ENCODE results near the gene OSBP2. TPM values are rescaled to one million over a fixed set of nuclear protein-coding genes. Genes with fewer than 3 reads are reported as not detected.

OSBP2 gene
- total RNA-seq, 1 donor from 2014 or later: 0.58 TPM

DNA sequence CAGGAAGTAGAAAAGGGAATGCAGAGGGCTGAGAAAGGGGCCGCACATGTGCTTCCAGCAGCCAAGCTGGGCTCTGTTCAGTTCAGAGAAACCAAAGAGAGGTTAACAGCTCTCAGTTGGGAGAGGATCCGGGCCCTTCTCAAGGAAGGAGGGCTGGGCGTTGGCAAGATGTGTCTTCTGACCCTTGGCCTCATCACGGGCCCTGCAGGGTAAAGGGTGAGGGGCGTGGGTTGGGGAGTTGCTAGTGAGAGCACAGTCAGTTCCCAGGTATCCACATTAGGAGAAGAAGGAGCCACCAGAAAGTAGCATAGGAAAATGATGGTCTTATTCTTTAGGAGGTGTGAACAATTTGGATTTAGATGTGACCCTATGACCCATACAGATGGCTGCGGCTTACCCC is 73.0 kb downstream of the OSBP2 start:
- Mint-ChIP-seq H3K4me1 (peaks cover 10% of the 10 kb centered on the region), H3K9me3 (no peaks in the 10 kb centered on the region), H3K4me3 (no peak overlapping the region), H3K27ac (no peak overlapping the region), H3K27me3 (ENCODE audit: insufficient read depth, low read depth) (peaks cover 2% of the 10 kb centered on the region), H3K36me3 (no peaks in the 10 kb centered on the region)
- TF ChIP-seq EZH2 (IDR thresholded peaks at IDR 0.05) (no peak), EZH2phosphoT487 (IDR thresholded peaks at IDR 0.05) (no peak)
- no peak overlapping the region for H3K4me2 ChIP-seq
- peak overlapping the region; percentile 11 for H3K27ac ChIP-seq
- H4K20me1 ChIP-seq (ENCODE audit: low read depth): no peaks in the 10 kb centered on the region
- H3K9me3 ChIP-seq (ENCODE audit: low read depth): no peaks in the 10 kb centered on the region
- no peak overlapping the region for H2AFZ ChIP-seq (replicated peaks)
- H3K27me3 ChIP-seq: no peaks in the 10 kb centered on the region
- no peaks in the 10 kb centered on the region for H3F3A ChIP-seq (ENCODE audit: low read depth)
- no peaks in the 10 kb centered on the region for H3K36me3 ChIP-seq
- H3K4me3 ChIP-seq: no peak overlapping the region
- H3K4me1 ChIP-seq: peaks cover 6% of the 10 kb centered on the region
- H3K79me2 ChIP-seq (ENCODE audit: low read depth): no peaks in the 10 kb centered on the region
- H3K9ac ChIP-seq: no peak overlapping the region
- DNase-seq (ENCODE audit: low spot score): peak; percentile 34

DNA sequence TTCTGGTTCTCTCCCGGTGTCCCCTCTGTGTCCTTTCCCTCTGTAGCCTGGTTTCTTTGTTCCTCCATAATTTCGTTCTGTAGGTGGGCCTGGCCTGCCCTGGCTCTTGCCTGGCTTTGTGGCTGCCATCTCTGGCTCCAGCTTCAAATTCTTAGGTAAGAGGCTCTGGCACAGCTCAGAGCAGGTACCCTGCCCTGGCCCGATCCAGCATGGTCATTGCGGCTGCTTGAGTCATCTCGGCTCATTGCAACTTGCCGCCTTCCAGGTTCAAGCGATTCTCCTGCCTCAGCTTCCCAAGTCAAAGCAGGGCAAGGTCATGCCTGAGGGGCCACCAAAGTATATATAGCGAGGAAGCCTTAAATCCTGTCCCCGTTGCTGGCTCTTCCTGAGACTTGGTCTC is 76.0 kb downstream of the OSBP2 start:
- no peaks in the 10 kb centered on the region for H3K36me3 Mint-ChIP-seq
- Histone ChIP-seq H3K36me3 (no peaks in the 10 kb centered on the region), H2AFZ (replicated peaks) (no peak overlapping the region), H3K9ac (no peak overlapping the region), H3K4me3 (no peak overlapping the region), H3K9me3 (ENCODE audit: low read depth) (no peaks in the 10 kb centered on the region), H3F3A (ENCODE audit: low read depth) (no peaks in the 10 kb centered on the region), H3K27ac (no peak overlapping the region), H3K79me2 (ENCODE audit: low read depth) (no peaks in the 10 kb centered on the region), H3K4me1 (peaks cover 6% of the 10 kb centered on the region), H4K20me1 (ENCODE audit: low read depth) (no peaks in the 10 kb centered on the region), H3K4me2 (no peak overlapping the region), H3K27me3 (no peaks in the 10 kb centered on the region)
- TF ChIP-seq EZH2phosphoT487 (IDR thresholded peaks at IDR 0.05): no peak
- no peak for TF ChIP-seq EZH2 (IDR thresholded peaks at IDR 0.05)
- TF ChIP-seq, protein P1, sequence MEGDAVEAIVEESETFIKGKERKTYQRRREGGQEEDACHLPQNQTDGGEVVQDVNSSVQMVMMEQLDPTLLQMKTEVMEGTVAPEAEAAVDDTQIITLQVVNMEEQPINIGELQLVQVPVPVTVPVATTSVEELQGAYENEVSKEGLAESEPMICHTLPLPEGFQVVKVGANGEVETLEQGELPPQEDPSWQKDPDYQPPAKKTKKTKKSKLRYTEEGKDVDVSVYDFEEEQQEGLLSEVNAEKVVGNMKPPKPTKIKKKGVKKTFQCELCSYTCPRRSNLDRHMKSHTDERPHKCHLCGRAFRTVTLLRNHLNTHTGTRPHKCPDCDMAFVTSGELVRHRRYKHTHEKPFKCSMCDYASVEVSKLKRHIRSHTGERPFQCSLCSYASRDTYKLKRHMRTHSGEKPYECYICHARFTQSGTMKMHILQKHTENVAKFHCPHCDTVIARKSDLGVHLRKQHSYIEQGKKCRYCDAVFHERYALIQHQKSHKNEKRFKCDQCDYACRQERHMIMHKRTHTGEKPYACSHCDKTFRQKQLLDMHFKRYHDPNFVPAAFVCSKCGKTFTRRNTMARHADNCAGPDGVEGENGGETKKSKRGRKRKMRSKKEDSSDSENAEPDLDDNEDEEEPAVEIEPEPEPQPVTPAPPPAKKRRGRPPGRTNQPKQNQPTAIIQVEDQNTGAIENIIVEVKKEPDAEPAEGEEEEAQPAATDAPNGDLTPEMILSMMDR (IDR thresholded peaks at IDR 0.05): no peak
- DNase-seq (ENCODE audit: low spot score): no peak
- no peaks in the 10 kb centered on the region for H3K9me3 Mint-ChIP-seq
- H3K27ac Mint-ChIP-seq: no peak overlapping the region
- H3K4me1 Mint-ChIP-seq: peaks cover 10% of the 10 kb centered on the region
- H3K27me3 Mint-ChIP-seq (ENCODE audit: insufficient read depth, low read depth): peaks cover 2% of the 10 kb centered on the region
- H3K4me3 Mint-ChIP-seq: no peak overlapping the region

DNA sequence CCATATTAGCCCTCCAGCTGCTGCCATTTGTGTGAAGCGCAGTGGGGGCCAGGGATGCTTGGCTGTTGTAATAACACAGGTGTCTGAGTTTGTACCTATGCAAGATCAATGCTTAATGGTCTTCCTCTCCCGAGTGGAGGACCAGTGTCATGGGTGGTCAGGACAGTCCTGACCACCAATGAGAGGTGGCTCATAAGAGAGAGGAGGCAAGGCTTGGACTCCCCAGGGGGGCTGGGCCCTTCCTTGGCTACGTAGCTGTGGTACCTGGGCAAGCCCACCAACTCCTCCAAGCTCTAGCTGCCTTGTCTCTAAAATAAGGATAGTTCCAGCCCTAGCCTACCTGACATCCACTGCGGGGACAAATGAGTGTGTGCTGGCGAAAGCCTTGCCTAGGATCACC is 79.2 kb downstream of the OSBP2 start:
- H3K27me3 Mint-ChIP-seq (ENCODE audit: insufficient read depth, low read depth): peaks cover 9% of the 10 kb centered on the region
- no peak overlapping the region for H3K4me3 Mint-ChIP-seq
- Histone ChIP-seq H3F3A (ENCODE audit: low read depth) (no peaks in the 10 kb centered on the region), H3K36me3 (no peaks in the 10 kb centered on the region), H3K9ac (no peak overlapping the region), H3K27ac (no peak overlapping the region), H3K4me2 (no peak overlapping the region), H3K4me3 (no peak overlapping the region), H4K20me1 (ENCODE audit: low read depth) (no peaks in the 10 kb centered on the region), H2AFZ (replicated peaks) (no peak overlapping the region), H3K4me1 (no peaks in the 10 kb centered on the region), H3K9me3 (ENCODE audit: low read depth) (no peaks in the 10 kb centered on the region), H3K27me3 (no peaks in the 10 kb centered on the region), H3K79me2 (ENCODE audit: low read depth) (no peaks in the 10 kb centered on the region)
- no peak overlapping the region for H3K27ac Mint-ChIP-seq
- no peaks in the 10 kb centered on the region for H3K9me3 Mint-ChIP-seq
- TF ChIP-seq EZH2 (IDR thresholded peaks at IDR 0.05) (no peak), EZH2phosphoT487 (IDR thresholded peaks at IDR 0.05) (no peak)
- TF ChIP-seq, protein P1 (IDR thresholded peaks at IDR 0.05): no peak
- H3K36me3 Mint-ChIP-seq: no peaks in the 10 kb centered on the region
- DNase-seq (ENCODE audit: low spot score): no peak
- peaks cover 2% of the 10 kb centered on the region for H3K4me1 Mint-ChIP-seq

DNA sequence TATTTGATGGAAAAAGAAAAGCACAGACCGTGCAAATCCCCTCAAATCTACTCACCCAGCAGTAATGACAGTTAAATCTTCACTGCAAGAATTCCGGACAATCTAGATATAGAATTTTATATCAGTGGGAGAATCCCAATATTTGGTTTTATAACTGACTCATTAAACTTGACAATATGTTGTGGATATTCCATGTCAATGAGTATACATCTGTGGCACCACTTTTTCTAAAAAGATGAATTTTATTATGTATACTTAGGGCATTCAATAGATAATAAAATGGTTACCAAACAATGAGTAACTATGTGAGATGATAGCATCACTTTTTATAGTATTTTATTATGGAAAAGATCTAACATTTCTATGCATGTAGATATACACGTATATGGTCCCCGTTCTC is 79.9 kb downstream of the OSBP2 start:
- H3K36me3 Mint-ChIP-seq: no peaks in the 10 kb centered on the region
- H4K20me1 ChIP-seq (ENCODE audit: low read depth): no peaks in the 10 kb centered on the region
- no peak for TF ChIP-seq EZH2 (IDR thresholded peaks at IDR 0.05)
- H3K4me1 ChIP-seq: no peaks in the 10 kb centered on the region
- no peak overlapping the region for H3K4me3 ChIP-seq
- no peak overlapping the region for H3K4me3 Mint-ChIP-seq
- no peaks in the 10 kb centered on the region for H3K27me3 ChIP-seq
- H3K36me3 ChIP-seq: no peaks in the 10 kb centered on the region
- H3K9ac ChIP-seq: no peak overlapping the region
- H3K4me1 Mint-ChIP-seq: peaks cover 2% of the 10 kb centered on the region
- no peak overlapping the region for H3K4me2 ChIP-seq
- H3F3A ChIP-seq (ENCODE audit: low read depth): no peaks in the 10 kb centered on the region
- no peaks in the 10 kb centered on the region for H3K79me2 ChIP-seq (ENCODE audit: low read depth)
- no peak overlapping the region for H3K27ac Mint-ChIP-seq
- no peak for DNase-seq (ENCODE audit: low spot score)
- H3K27me3 Mint-ChIP-seq (ENCODE audit: insufficient read depth, low read depth): peaks cover 8% of the 10 kb centered on the region
- H2AFZ ChIP-seq (replicated peaks): no peak overlapping the region
- no peak overlapping the region for H3K27ac ChIP-seq
- no peaks in the 10 kb centered on the region for H3K9me3 Mint-ChIP-seq
- no peaks in the 10 kb centered on the region for H3K9me3 ChIP-seq (ENCODE audit: low read depth)

Measured in neural progenitor cell (in vitro differentiated cells).